Stimulated activated CD8-positive, alpha-beta memory T cell treated with anti-CD3 and anti-CD28 coated beads, Interleukin-4, amount 100 ng/mL, for 4 hours (primary cell): ENCODE measurements around the gene CDC37L1.
"Not testable (repeated sequence)": the region's sequence is repeated elsewhere in the genome, so short reads cannot be mapped to it uniquely, and the experiment has no call there.

ENCODE experiments used
- DNase-seq, 2 donors: peaks; one replicate each; pipeline ENCODE4 v3.0.0-alpha.2; 2020; ENCODE audit warnings: low read depth in 2 of 2, low spot score in 1 of 2

Gene CDC37L1

DNA sequence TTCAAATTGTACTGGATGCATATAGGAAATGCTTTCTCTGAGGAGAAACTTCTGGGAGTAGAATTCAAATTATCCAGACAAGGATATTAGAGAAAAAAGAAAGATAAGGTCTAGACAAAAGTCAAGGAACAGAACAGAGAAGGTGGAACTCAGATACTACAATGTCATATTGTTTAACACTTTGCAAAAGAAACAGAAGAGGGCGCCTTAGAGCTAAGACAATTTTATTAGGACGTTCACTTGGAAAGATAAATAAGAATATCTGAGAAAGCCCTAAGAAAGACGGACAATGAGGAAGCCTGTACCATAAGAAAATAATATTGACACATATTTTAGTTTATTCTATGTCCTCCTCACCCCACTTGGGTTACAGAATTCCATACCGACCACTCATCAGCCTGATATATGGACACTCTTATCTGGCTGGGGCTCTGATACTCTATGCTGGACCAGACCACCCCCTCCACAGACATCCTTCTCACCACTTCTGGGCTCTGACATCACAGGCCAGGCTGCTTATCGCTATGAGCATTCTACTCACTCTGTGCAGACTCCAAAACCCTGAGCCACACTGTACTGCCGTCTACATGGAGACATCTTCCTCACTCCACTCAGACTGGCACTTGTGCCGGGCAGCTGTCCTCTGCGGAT is 70.8 kb downstream of the CDC37L1 start:
- no peak for DNase-seq

GRCh38 chr9:4754530-4754929 is 75.2 kb downstream of the CDC37L1 start:
- DNase-seq, result not testable (repeated sequence)

GRCh38 chr9:4755026-4755609 is 75.7 kb downstream of the CDC37L1 start:
- no peak for DNase-seq

DNA sequence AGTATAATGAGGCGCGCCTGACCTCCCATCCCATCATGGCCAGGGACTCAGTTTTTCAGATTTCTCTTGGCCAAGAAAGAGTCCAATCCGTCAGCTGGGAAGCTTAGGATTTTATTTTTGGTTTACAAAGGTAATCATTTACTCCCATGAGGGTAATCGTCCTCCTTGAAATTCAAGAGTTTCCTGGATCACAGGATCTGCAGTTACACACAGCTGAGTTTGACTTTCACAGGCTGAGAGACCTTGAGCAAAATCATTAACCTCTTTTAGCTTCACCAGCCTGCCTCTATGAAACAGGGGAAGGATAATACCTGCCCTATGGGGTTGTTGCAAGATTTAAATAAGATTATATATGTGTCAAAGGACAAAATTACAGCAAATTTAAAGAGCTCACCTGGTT is 77.1 kb downstream of the CDC37L1 start:
- DNase-seq, result no peak
